ENCODE data around the gene KIF5C. TPM values are rescaled to one million over a fixed set of nuclear protein-coding genes. Genes with fewer than 3 reads are reported as not detected.

The KIF5C gene
- total and polyA plus RNA-seq, 2 of the 13 experiments (the other 11 are each of a cell fraction or from before 2014, with no cell fraction given): 0.15 to 0.20 TPM

GRCh38 chr2:148876595-148877402, 1.8 kb downstream of the KIF5C start (continued):
- TF ChIP-seq, protein P1, sequence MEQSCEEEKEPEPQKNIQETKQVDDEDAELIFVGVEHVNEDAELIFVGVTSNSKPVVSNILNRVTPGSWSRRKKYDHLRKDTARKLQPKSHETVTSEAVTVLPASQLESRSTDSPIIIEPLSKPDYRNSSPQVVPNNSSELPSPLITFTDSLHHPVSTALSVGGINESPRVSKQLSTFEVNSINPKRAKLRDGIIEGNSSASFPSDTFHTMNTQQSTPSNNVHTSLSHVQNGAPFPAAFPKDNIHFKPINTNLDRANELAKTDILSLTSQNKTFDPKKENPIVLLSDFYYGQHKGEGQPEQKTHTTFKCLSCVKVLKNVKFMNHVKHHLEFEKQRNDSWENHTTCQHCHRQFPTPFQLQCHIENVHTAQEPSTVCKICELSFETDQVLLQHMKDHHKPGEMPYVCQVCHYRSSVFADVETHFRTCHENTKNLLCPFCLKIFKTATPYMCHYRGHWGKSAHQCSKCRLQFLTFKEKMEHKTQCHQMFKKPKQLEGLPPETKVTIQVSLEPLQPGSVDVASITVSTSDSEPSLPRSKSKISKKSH (CRISPR knock-in tag; IDR thresholded peaks at IDR 0.05; ENCODE audit: borderline replicate concordance): peak; percentile 53; the same call in 1 of the 2 replicates
- TF ChIP-seq GFI1 (CRISPR knock-in tag; IDR thresholded peaks at IDR 0.05; ENCODE audit: borderline replicate concordance) (no peak), ZNF17 (CRISPR knock-in tag; IDR thresholded peaks at IDR 0.05) (no peak), PAF1 (CRISPR knock-in tag; IDR thresholded peaks at IDR 0.05) (no peak), NBN (conservative IDR thresholded peaks at IDR 0.05) (no peak), JUN (CRISPR knock-in tag; IDR thresholded peaks at IDR 0.05) (peak; percentile 90), ZNF879 (CRISPR knock-in tag; IDR thresholded peaks at IDR 0.05) (no peak), ATF4 (CRISPR knock-in tag; IDR thresholded peaks at IDR 0.05) (no peak; a peak in 1 of 4 replicates), ZNF557 (CRISPR knock-in tag; IDR thresholded peaks at IDR 0.05) (no peak), KDM4B (CRISPR knock-in tag; IDR thresholded peaks at IDR 0.05) (no peak), ATF3 (CRISPR knock-in tag; IDR thresholded peaks at IDR 0.05) (no peak), HIVEP1 (CRISPR knock-in tag; IDR thresholded peaks at IDR 0.05) (no peak), ZFP90 (CRISPR knock-in tag; IDR thresholded peaks at IDR 0.05; ENCODE audit: borderline replicate concordance) (no peak), NFKB2 (CRISPR knock-in tag; IDR thresholded peaks at IDR 0.05; ENCODE audit: borderline replicate concordance) (no peak), BORCS8-MEF2B (CRISPR knock-in tag; IDR thresholded peaks at IDR 0.05) (0 out of 2 replicates have a peak, but pooled peaks have one; percentile 26), SP140L (CRISPR knock-in tag; IDR thresholded peaks at IDR 0.05; ENCODE audit: borderline replicate concordance) (no peak), ASH2L (IDR thresholded peaks at IDR 0.05; ENCODE audit: insufficient read length, low read depth, low read length) (no peak), ZNF580 (CRISPR knock-in tag; IDR thresholded peaks at IDR 0.05; ENCODE audit: borderline replicate concordance, low read depth) (no peak), MIXL1 (CRISPR knock-in tag; IDR thresholded peaks at IDR 0.05) (no peak), ZNF558 (CRISPR knock-in tag; IDR thresholded peaks at IDR 0.05; ENCODE audit: borderline replicate concordance) (no peak), FOXA3 (CRISPR knock-in tag; IDR thresholded peaks at IDR 0.05) (no peak), ZNF784 (CRISPR knock-in tag; IDR thresholded peaks at IDR 0.05; ENCODE audit: borderline replicate concordance) (no peak)
- TF ChIP-seq, protein P2, sequence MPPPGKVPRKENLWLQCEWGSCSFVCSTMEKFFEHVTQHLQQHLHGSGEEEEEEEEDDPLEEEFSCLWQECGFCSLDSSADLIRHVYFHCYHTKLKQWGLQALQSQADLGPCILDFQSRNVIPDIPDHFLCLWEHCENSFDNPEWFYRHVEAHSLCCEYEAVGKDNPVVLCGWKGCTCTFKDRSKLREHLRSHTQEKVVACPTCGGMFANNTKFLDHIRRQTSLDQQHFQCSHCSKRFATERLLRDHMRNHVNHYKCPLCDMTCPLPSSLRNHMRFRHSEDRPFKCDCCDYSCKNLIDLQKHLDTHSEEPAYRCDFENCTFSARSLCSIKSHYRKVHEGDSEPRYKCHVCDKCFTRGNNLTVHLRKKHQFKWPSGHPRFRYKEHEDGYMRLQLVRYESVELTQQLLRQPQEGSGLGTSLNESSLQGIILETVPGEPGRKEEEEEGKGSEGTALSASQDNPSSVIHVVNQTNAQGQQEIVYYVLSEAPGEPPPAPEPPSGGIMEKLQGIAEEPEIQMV (CRISPR knock-in tag; IDR thresholded peaks at IDR 0.05; ENCODE audit: low read depth): no peak
- TF ChIP-seq, protein P3, sequence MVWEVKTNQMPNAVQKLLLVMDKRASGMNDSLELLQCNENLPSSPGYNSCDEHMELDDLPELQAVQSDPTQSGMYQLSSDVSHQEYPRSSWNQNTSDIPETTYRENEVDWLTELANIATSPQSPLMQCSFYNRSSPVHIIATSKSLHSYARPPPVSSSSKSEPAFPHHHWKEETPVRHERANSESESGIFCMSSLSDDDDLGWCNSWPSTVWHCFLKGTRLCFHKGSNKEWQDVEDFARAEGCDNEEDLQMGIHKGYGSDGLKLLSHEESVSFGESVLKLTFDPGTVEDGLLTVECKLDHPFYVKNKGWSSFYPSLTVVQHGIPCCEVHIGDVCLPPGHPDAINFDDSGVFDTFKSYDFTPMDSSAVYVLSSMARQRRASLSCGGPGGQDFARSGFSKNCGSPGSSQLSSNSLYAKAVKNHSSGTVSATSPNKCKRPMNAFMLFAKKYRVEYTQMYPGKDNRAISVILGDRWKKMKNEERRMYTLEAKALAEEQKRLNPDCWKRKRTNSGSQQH (CRISPR knock-in tag; IDR thresholded peaks at IDR 0.05; ENCODE audit: low read depth): no peak
